NCI-H748 (cell line): ENCODE results near the gene CNIH2.
"Not testable (repeated sequence)": the region's sequence is repeated elsewhere in the genome, so short reads cannot be mapped to it uniquely, and the experiment has no call there.

Experiments
- DNase-seq: peaks from one replicate; lab custom pipeline; 2025; ENCODE audit not compliant: unreplicated experiment; lab: John Stamatoyannopoulos, UW

The CNIH2 gene

GRCh38 chr11:66289548-66290329, 11.8 kb downstream of the CNIH2 start:
- peak; percentile 33 for DNase-seq

DNA sequence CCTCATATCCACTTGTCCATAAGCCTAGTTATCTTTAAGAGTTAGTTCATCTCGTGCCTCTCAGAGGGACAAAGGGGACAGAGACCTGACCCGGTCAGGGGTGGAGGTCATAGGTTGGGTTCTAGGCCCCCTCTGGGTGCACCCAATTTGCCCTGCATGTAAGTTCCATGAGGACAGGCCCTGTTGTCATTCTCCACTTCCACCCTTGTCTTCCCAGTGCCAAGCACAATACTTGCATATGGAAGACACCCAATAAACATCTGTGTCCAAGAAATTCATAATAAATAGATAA, 12.3 kb downstream of the CNIH2 start:
- DNase-seq = no peak

GRCh38 chr11:66291303-66291705, 13.3 kb downstream of the CNIH2 start:
- no peak for DNase-seq

GRCh38 chr11:66291706-66292542, 13.9 kb downstream of the CNIH2 start, which contains the start of gene TMEM151A:
TSS of gene TMEM151A (plus strand) at chr11:66291894. CDS start at chr11:66292014, 120 bp downstream.
- peak; percentile 49 for DNase-seq

- peak; percentile 30 for DNase-seq
These were observed 14.8 kb downstream of the CNIH2 start for GRCh38 chr11:66292543-66293332.

GRCh38 chr11:66293352-66293751, 15.4 kb downstream of the CNIH2 start:
- no peak for DNase-seq

GRCh38 chr11:66293777-66294625, 16.0 kb downstream of the CNIH2 start:
- no peak for DNase-seq

GRCh38 chr11:66294626-66295620, 16.9 kb downstream of the CNIH2 start:
- DNase-seq = no peak

DNA sequence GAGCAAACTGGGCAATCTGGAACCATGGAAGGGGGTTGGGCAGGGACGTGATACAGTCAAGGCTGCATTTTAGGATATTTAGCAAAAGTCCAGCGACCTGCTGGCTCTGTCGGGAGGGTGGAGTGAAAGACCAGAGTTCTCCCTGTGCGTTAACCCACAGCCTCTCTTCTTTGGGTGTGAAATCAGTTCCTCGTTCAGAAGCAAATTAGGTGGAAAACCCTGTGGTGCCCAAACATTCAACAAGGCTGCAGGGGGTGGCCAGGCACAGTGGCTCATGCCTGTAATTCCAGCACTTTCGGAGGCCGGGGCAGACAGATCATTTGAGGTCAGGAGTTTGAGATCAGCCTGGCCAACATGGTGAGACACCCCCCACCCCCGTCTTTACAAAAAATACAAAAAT, 19.6 kb downstream of the CNIH2 start:
- DNase-seq = no peak

DNA sequence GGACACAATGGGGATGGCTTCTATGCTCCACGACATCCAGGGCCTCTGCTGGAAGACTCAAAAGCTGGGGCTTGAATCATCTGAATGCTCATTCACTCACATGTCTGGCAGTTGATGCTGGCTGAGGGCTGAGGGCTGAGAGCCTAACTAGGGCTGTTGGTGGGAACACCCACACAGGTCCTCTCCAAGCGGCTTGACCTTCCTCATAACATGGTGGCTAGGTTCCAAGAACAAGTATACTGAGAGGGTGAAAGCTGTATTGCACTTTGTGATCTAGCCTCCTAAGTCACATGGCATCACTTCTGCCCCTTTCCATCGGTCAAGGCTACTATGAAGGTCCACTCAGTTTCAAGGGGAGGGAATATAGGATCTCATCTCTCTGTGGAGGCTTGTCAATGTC, 21.2 kb downstream of the CNIH2 start:
- DNase-seq = no peak

DNA sequence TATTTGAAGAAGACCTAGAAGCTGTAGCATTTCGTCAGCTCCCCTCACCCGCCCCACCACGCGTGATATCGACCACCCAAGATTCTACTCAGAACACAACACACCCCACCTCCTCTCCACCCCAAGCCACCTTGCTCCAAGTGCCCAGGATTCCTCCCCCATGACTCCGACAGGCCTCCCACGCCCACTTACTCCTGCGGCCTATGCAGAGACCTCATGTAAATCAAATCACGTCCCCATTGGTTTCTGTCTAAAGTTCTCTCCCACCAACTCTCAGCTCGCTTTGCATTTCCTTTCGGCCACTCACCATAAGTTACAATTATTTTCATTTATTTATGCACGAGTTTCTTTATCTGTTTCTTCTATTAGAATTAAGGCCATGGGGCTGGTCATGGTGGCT, 24.7 kb downstream of the CNIH2 start:
- no peak for DNase-seq

DNA sequence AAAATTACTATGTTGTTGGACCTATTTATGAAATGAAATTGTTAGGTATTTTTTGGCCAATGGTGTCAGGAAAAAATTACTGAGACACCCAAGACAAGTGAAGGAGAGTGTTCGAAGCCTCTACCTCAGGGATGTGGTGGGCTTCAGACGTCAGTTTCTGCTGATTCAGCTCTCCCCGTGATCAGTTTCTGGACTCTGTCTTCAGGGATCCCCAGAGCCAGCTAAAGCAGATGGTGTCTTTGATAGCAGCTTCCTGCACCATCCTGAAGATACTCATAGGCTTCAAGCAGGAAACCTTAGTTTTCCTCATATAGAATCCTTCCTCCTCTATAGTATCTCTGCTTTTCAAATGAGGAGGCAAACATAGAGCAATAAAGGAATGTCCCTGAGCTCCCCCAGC, 31.5 kb downstream of the CNIH2 start:
- no peak for DNase-seq

DNA sequence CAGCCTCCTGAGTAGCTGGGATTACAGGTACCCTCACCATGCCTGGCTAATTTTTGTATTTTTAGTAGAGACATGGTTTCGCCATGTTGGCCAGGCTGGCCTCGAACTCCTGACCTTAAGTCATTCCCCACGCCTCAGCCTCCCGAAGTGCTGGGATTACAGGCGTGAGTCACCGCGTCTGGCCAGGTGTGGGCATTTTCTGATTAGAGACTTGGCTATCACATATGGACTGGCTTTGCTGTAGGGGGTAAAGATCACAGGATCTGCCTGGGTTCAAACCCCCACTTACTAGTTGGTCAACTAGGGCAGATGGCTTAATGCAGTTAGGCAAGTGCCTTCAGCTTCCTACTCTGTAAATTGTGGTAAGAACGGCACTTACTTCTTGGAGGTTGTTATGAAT, 32.3 kb downstream of the CNIH2 start:
- no peak for DNase-seq

DNA sequence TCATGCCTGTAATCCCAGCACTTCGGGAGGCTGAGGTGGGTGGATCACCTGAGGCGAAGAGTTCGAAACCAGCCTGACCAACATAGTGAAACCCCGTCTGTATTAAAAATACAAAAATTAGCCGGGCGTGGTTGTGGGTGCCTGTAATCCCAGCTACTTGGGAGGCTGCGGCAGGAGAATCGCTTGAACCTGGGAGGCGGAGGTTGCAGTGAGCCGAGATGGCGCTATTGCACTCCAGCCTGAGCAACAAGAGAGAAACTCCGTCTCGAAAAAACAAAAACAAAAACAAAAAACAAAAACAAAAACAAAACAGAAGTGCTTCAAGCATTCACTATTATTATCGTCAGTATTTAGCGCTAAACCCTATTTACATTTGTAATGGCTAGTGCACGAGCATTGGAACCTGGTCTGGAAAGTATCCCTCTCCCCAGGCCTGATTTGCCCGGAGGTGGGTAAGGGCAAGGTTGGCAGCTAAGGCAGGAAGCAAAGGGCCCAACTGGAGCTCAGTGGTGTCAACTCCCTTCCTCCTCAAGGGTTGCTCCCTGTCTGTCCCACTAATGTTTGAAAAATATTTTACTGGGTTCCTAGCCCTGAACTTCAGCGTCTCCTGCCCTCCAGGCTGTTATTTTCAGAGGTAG, 32.9 kb downstream of the CNIH2 start:
- not testable (repeated sequence) for DNase-seq

GRCh38 chr11:66311470-66311964, 33.5 kb downstream of the CNIH2 start:
- DNase-seq = no peak

GRCh38 chr11:66311965-66312548, 34.1 kb downstream of the CNIH2 start:
- DNase-seq = peak; percentile 96

DNA sequence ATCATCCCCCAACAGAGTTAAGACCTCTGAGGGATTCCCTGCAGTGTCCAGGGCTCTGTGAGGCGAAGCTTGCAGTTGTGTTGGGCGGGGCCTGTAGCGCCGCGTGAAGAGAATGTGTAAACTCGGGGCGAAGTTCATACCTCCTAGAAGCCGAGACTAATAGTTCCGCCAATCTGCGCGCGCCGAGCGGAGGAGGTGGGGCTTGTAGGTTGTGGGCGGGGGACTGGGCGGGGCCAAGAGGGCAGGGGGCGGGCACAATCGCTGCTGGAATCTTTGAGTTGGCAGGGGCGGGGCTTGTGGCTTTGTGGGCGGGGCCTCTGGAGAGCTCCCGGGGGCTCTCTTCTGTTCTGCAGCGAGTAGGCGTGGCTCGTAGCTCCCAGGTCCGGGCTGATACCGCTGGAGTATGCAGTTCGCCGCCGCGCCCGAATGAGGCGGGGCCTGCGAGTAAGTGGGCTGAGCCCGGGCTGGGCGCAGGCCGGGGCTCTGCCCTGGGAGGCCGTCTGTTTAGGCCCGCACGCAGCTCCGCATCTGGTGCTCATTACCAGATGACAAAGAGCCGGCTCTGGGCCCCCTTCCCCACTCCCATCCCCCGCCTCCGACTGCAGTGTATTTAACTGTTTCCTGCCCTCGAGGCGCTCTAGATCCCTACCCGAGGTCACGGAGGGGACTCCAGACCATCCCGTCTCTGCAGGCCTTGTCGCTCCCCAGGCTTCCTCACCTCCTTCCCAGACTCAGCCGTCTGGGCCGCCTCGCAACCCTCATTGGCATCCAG, 34.8 kb downstream of the CNIH2 start:
- peak; percentile 97 for DNase-seq
